HepG2 (cell line): ENCODE data around the gene CYB5A. TPM values are rescaled to one million over a fixed set of nuclear protein-coding genes. Genes with fewer than 3 reads are reported as not detected.
A peak's percentile ranks its signal among the peaks of the same experiment; 100 is the strongest.

Experiments used
- EED ChIP-seq: sonication (generic); formaldehyde crosslinking; IDR thresholded peaks from 2 replicates; pipeline ENCODE4 v1.5.0; 2020; ENCODE audit warnings: mild to moderate bottlenecking, missing genetic modification reagents
- HNF4G ChIP-seq, 2 experiments: sonication (generic) in 1 of 2; formaldehyde crosslinking in 1 of 2; IDR thresholded peaks; 2 replicates each; pipeline versions ENCODE4 v1.4.0 to v1.6.1; 2011 to 2020; ENCODE audit warnings: borderline replicate concordance in 2 of 2, low read depth in 2 of 2, mild to moderate bottlenecking in 2 of 2, low read length in 1 of 2, missing genetic modification reagents in 1 of 2, moderate library complexity in 1 of 2
- KLF12 ChIP-seq: sonication (generic); formaldehyde crosslinking; IDR thresholded peaks from 2 replicates; pipeline ENCODE4 v1.4.0; 2020; ENCODE audit warnings: missing genetic modification reagents, borderline replicate concordance
- KLF9 ChIP-seq: IDR thresholded peaks from 2 replicates; pipeline ENCODE4 v1.6.1; 2016; ENCODE audit warnings: low read depth
- RFXANK ChIP-seq: IDR thresholded peaks from 2 replicates; pipeline ENCODE4 v1.6.1; 2016
- RXRB ChIP-seq: IDR thresholded peaks from 2 replicates; pipeline ENCODE4 v1.6.1; 2016; ENCODE audit warnings: borderline replicate concordance, missing genetic modification reagents, missing compliant biosample characterization
- SKI ChIP-seq: fragments of 450-650 bp; IDR thresholded peaks from one replicate; pipeline ENCODE4 v1.6.1; 2018; ENCODE audit warnings: mild to moderate bottlenecking; ENCODE audit not compliant: partially characterized antibody
- SMARCC2 ChIP-seq: fragments of 450-650 bp; IDR thresholded peaks from 2 replicates; pipeline ENCODE4 v1.6.1; 2017; ENCODE audit warnings: antibody characterized with exemption, mild to moderate bottlenecking
- USF2 ChIP-seq, 2 experiments: sonication (generic) in 1 of 2; formaldehyde crosslinking in 1 of 2; IDR thresholded peaks; 2 replicates each; pipeline versions ENCODE4 v1.5.1 to v1.6.1; 2011 to 2020; ENCODE audit warnings: borderline replicate concordance in 1 of 2, low read depth in 1 of 2, low read length in 1 of 2, mild to moderate bottlenecking in 1 of 2, missing genetic modification reagents in 1 of 2, moderate library complexity in 1 of 2
- ZBTB40 ChIP-seq, 2 experiments: fragments of 450-650 bp in 1 of 2; sonication (generic) in 1 of 2; formaldehyde crosslinking in 1 of 2; IDR thresholded peaks; 2 replicates each; pipeline versions ENCODE4 v1.6.1 to v1.8.0; 2016 to 2022; ENCODE audit warnings: antibody characterized with exemption in 1 of 2, mild to moderate bottlenecking in 1 of 2, missing genetic modification reagents in 1 of 2
- ZBTB7A ChIP-seq: sonication (generic); formaldehyde crosslinking; IDR thresholded peaks from 2 replicates; pipeline ENCODE4 v1.8.0; 2022; ENCODE audit warnings: mild to moderate bottlenecking, missing genetic modification reagents
- ZBTB7B ChIP-seq: sonication (generic); formaldehyde crosslinking; IDR thresholded peaks from 2 replicates; pipeline ENCODE4 v1.4.0; 2020; ENCODE audit warnings: missing genetic modification reagents
- ZNF337 ChIP-seq: sonication (generic); formaldehyde crosslinking; IDR thresholded peaks from 2 replicates; pipeline ENCODE4 v1.5.1; 2020; ENCODE audit warnings: missing genetic modification reagents, low read depth, mild to moderate bottlenecking, borderline replicate concordance
- polyA plus RNA-seq, 8 experiments: library from polyadenylated mRNA; depleted of rRNA in 3 of 8; stranded (reverse) in 7 of 8; unstranded in 1 of 8; fragments of >200 nt; fragmentation: Illumina TruSeq in 4 of 8; extraction: Trizol in 4 of 8; gene quantifications; 2 replicates each; pipeline versions ENCODE4 v1.2.1 to v1.2.3, GENCODE V29; 2011 to 2016; ENCODE audit warnings: low read depth in 4 of 8, missing spikeins in 1 of 8, mixed read lengths in 1 of 8; ENCODE audit not compliant: insufficient read depth in 1 of 8
- total RNA-seq, 5 experiments: library from RNA; depleted of rRNA; stranded (reverse); fragments of >200 nt; fragmentation: Illumina TruSeq; extraction: Trizol; gene quantifications; 2 replicates each; pipeline ENCODE4 v1.2.3, GENCODE V29; 2016; ENCODE audit warnings: low read depth in 1 of 5
- TF ChIP-seq, protein P1 (sequence below): sonication (generic); formaldehyde crosslinking; IDR thresholded peaks from 2 replicates; pipeline ENCODE4 v1.4.0; 2020; ENCODE audit warnings: low read depth, missing genetic modification reagents

Gene CYB5A
- total and polyA plus RNA-seq, 2 of the 13 experiments (the other 11 are each of a cell fraction or from before 2014, with no cell fraction given) = 215 to 356 TPM

- TF ChIP-seq USF2 (IDR thresholded peaks at IDR 0.05; ENCODE audit: low read depth, low read length) (no peak), USF2 (CRISPR knock-in tag; IDR thresholded peaks at IDR 0.05; ENCODE audit: borderline replicate concordance) (no peak), ZBTB40 (IDR thresholded peaks at IDR 0.05) (no peak), ZBTB40 (CRISPR knock-in tag; IDR thresholded peaks at IDR 0.05) (no peak; the same call in 1 of the 2 replicates), SMARCC2 (no peak), RXRB (CRISPR knock-in tag) (peak; percentile 39; the same call in 1 of the 2 replicates), KLF12 (CRISPR knock-in tag) (no peak), EED (CRISPR knock-in tag) (no peak), ZNF337 (CRISPR knock-in tag) (no peak), ZBTB7B (CRISPR knock-in tag) (no peak), KLF9 (CRISPR knock-in tag) (no peak), SKI (no peak), HNF4G (IDR thresholded peaks at IDR 0.05; ENCODE audit: borderline replicate concordance, low read depth, low read length) (peak; percentile 27; the same call in 1 of the 2 replicates), HNF4G (CRISPR knock-in tag; IDR thresholded peaks at IDR 0.05; ENCODE audit: borderline replicate concordance, low read depth) (no peak), RFXANK (CRISPR knock-in tag) (no peak), ZBTB7A (CRISPR knock-in tag) (no peak)
- TF ChIP-seq, protein P1, sequence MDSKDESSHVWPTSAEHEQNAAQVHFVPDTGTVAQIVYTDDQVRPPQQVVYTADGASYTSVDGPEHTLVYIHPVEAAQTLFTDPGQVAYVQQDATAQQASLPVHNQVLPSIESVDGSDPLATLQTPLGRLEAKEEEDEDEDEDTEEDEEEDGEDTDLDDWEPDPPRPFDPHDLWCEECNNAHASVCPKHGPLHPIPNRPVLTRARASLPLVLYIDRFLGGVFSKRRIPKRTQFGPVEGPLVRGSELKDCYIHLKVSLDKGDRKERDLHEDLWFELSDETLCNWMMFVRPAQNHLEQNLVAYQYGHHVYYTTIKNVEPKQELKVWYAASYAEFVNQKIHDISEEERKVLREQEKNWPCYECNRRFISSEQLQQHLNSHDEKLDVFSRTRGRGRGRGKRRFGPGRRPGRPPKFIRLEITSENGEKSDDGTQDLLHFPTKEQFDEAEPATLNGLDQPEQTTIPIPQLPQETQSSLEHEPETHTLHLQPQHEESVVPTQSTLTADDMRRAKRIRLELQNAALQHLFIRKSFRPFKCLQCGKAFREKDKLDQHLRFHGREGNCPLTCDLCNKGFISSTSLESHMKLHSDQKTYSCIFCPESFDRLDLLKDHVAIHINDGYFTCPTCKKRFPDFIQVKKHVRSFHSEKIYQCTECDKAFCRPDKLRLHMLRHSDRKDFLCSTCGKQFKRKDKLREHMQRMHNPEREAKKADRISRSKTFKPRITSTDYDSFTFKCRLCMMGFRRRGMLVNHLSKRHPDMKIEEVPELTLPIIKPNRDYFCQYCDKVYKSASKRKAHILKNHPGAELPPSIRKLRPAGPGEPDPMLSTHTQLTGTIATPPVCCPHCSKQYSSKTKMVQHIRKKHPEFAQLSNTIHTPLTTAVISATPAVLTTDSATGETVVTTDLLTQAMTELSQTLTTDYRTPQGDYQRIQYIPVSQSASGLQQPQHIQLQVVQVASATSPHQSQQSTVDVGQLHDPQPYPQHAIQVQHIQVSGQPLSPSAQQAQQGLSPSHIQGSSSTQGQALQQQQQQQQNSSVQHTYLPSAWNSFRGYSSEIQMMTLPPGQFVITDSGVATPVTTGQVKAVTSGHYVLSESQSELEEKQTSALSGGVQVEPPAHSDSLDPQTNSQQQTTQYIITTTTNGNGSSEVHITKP = 0 out of 2 replicates have a peak, but pooled peaks have one; percentile 75
These were observed 25.6 kb downstream of the CYB5A start (continued) for GRCh38 chr18:74266161-74266560.
